ENCODE measurements around the gene SSC4D.

- no peak for TF ChIP-seq CTCF (IDR thresholded peaks at IDR 0.05; ENCODE audit: borderline replicate concordance, extremely low read depth, low read length, poor library complexity, severe bottlenecking)
- TF ChIP-seq EZH2 (IDR thresholded peaks at IDR 0.05; ENCODE audit: borderline replicate concordance, low read depth, low read length, severe bottlenecking), result no peak
These were observed 18.1 kb upstream of the SSC4D start for GRCh38 chr7:76427635-76428034.

All from DND-41 (cell line).